Mucosa of stomach (tissue), 1 donor: ENCODE results near the gene USF1.
"Not testable (repeated sequence)": the region's sequence is repeated elsewhere in the genome, so short reads cannot be mapped to it uniquely, and the experiment has no call there.

Source experiments
- H3K27me3 ChIP-seq: one replicate; pipeline ENCODE4 v1.7.0; 2013; ENCODE audit warnings: mild to moderate bottlenecking, low read length; ENCODE audit not compliant: control insufficient read depth, insufficient read depth
- H3K36me3 ChIP-seq: one replicate; pipeline ENCODE4 v1.7.0; 2013; ENCODE audit warnings: low read length; ENCODE audit not compliant: control insufficient read depth, insufficient read depth
- H3K4me1 ChIP-seq: one replicate; pipeline ENCODE4 v1.7.0; 2013; ENCODE audit warnings: mild to moderate bottlenecking, low read length; ENCODE audit not compliant: control insufficient read depth, insufficient read depth
- H3K4me3 ChIP-seq: one replicate; pipeline ENCODE4 v1.7.0; 2013; ENCODE audit warnings: low read length
- H3K9ac ChIP-seq: one replicate; pipeline ENCODE4 v1.7.0; 2013; ENCODE audit warnings: mild to moderate bottlenecking, low read length, moderate library complexity
- H3K9me3 ChIP-seq: one replicate; pipeline ENCODE4 v1.7.0; 2013; ENCODE audit warnings: mild to moderate bottlenecking, low read length, moderate library complexity; ENCODE audit not compliant: control insufficient read depth
- donor health status: Pancreatic carcinoma.

USF1 gene

DNA sequence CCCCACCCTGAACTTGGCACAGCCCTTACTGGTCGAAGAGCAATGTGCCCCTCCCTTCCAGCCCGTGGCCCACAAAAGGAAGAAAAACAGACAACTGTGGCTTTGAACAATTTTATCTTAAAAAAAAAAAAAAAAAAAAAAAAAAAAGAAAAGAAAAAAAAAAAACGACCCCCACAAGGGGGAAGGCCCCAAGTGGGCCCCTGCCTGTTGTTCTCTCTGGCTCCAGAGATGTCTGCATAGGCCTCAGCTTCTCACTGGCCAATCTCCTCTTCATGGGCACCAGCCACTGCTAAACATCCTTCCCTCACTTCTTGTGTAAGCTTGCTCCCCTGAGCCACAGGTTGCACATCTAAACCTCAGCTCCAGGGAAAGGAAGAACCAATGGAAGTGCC is 6.6 kb downstream of the USF1 start:
- H3K4me3 ChIP-seq, result no peak overlapping the region
- H3K4me1 ChIP-seq, result peaks cover 14% of the 10 kb centered on the region
- H3K9me3 ChIP-seq, result no peaks in the 10 kb centered on the region
- no peaks in the 10 kb centered on the region for H3K27me3 ChIP-seq
- no peak overlapping the region for H3K9ac ChIP-seq
- H3K36me3 ChIP-seq, result peaks cover 23% of the 10 kb centered on the region

DNA sequence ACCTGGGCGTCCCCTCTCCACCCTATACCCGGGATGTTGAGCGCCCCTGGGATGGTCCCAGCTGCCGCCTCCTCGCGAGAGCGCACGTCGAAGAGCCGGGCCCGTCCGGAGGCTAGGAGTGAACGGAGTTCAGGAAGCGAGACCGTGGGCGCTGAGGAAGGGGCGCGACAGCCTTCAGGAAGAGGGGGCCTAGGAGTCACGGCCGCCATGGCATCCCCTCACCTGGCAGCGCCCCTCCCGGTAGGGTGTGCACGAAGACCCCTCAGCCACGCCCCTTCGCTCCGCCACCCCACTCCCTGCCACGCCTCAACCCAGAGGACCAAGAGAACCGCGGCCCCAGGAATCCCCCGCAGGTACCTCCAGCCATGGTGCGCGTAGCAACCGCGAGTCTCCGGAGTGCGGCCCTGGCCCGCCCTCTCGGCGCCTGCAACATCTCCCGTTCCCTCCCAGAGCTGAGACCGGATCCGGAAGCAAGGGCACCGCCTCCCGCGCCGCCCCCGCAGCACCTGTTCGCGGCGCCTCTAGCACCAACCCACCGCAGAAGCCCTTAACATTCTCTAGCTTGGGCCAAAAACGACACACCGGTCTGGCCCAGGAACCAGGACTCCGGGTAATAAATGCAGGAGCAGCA is 7.1 kb downstream of the USF1 start, which contains the start of gene TSTD1:
TSTD1 (minus strand) TSS at position 442 of the 631 bp plus-strand sequence; CDS start at position 367, 75 bp downstream.
- Histone ChIP-seq H3K36me3 (peaks cover 23% of the 10 kb centered on the region), H3K9me3 (no peaks in the 10 kb centered on the region), H3K9ac (peak within 1 kb of the TSS; percentile 76), H3K27me3 (no peaks in the 10 kb centered on the region), H3K4me1 (peaks cover 14% of the 10 kb centered on the region), H3K4me3 (peak within 1 kb of the TSS; percentile 61)

- peaks cover 18% of the 10 kb centered on the region for H3K4me1 ChIP-seq
- H3K36me3 ChIP-seq, result peaks cover 23% of the 10 kb centered on the region
- no peaks in the 10 kb centered on the region for H3K27me3 ChIP-seq
- peak overlapping the region; percentile 61 for H3K4me3 ChIP-seq
- peak overlapping the region; percentile 76 for H3K9ac ChIP-seq
- H3K9me3 ChIP-seq, result no peaks in the 10 kb centered on the region
Measured at GRCh38 chr1:161037661-161038522, 7.9 kb downstream of the USF1 start.

DNA sequence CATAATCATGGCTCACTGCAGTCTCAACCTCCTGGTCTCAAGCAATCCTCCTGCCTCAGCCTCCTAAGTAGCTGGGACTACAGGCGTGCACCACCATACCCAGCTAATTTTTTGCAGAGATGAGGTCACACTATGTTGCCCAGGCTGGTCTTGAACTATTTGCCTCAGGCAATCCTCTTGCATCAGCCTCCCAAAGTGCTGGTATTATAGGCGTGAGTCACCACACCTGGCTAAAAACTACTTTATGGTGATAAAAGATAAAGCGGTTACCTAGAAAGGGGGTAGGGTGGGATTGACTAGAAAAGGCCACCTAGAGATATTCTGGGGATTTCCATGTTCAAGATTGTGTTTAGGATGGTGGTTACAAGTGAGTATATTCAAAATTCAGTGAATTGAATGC is 12.0 kb downstream of the USF1 start:
- no peaks in the 10 kb centered on the region for H3K9me3 ChIP-seq
- H3K27me3 ChIP-seq, result no peaks in the 10 kb centered on the region
- no peak overlapping the region for H3K4me3 ChIP-seq
- no peaks in the 10 kb centered on the region for H3K36me3 ChIP-seq
- H3K9ac ChIP-seq, result no peak overlapping the region
- peaks cover 18% of the 10 kb centered on the region for H3K4me1 ChIP-seq

GRCh38 chr1:161032409-161032808 is 13.4 kb downstream of the USF1 start:
- peaks cover 9% of the 10 kb centered on the region for H3K4me1 ChIP-seq
- H3K9ac ChIP-seq, result no peak overlapping the region
- H3K36me3 ChIP-seq, result no peaks in the 10 kb centered on the region
- no peaks in the 10 kb centered on the region for H3K9me3 ChIP-seq
- H3K27me3 ChIP-seq, result no peaks in the 10 kb centered on the region
- no peak overlapping the region for H3K4me3 ChIP-seq

- Histone ChIP-seq H3K4me1 (peaks cover 9% of the 10 kb centered on the region), H3K9me3 (no peaks in the 10 kb centered on the region), H3K9ac (no peak overlapping the region), H3K36me3 (no peaks in the 10 kb centered on the region), H3K4me3 (no peak overlapping the region), H3K27me3 (no peaks in the 10 kb centered on the region)
Measured at GRCh38 chr1:161031874-161032273, 13.9 kb downstream of the USF1 start.

DNA sequence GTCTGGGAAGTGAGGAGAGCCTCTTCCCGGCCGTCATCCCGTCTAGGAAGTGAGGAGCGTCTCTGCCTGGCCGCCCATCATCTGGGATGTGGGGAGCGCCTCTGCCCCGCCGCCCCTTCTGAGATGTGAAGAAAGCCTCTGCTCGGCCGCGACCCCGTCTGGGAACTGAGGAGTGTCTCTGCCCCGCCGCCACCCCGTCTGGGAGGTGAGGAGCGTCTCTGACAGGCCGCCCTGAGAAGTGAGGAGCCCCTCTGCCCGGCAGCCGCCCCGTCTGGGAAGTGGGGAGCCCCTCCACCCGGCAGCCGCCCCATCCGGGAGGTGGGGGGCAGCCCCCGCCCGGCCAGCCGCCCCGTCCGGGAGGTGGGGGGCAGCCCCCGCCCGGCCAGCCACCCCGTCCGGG is 16.3 kb downstream of the USF1 start:
- not testable (repeated sequence) for H3K4me3 ChIP-seq, H3K9me3 ChIP-seq, H3K9ac ChIP-seq, H3K27me3 ChIP-seq, H3K4me1 ChIP-seq, H3K36me3 ChIP-seq

DNA sequence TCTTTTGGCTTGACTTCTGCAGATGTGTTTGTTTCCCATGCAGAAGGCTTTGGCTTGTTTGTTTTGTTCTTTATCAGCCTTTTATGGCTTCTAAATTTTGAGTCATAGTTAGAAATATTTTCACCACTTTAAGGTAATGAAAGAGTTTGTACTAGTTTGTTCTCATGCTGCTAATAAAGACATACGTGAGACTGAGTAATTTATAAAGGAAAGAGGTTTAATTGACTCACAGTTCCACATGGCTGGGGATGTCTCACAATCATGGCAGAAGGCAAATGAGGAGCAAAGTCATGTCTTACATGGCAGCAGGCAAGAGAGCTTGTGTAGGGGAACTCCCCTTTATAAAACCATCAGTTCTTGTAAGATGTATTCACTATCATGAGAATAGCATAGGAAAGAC is 18.8 kb downstream of the USF1 start:
- H3K27me3 ChIP-seq, H3K4me1 ChIP-seq, H3K9ac ChIP-seq, H3K4me3 ChIP-seq, H3K36me3 ChIP-seq, H3K9me3 ChIP-seq: not testable (repeated sequence)

- H3K4me1 ChIP-seq, result peaks cover 23% of the 10 kb centered on the region
- not testable (repeated sequence) for H3K36me3 ChIP-seq, H3K9me3 ChIP-seq, H3K27me3 ChIP-seq, H3K9ac ChIP-seq, H3K4me3 ChIP-seq
Measured at GRCh38 chr1:161022432-161022831, 23.3 kb downstream of the USF1 start.

- Histone ChIP-seq H3K27me3 (no peaks in the 10 kb centered on the region), H3K4me3 (peak overlapping the region; percentile 97), H3K9ac (peak overlapping the region; percentile 75), H3K36me3 (no peaks in the 10 kb centered on the region), H3K9me3 (no peaks in the 10 kb centered on the region), H3K4me1 (peaks cover 26% of the 10 kb centered on the region)
Measured at GRCh38 chr1:161021970-161022353, 23.8 kb downstream of the USF1 start.

DNA sequence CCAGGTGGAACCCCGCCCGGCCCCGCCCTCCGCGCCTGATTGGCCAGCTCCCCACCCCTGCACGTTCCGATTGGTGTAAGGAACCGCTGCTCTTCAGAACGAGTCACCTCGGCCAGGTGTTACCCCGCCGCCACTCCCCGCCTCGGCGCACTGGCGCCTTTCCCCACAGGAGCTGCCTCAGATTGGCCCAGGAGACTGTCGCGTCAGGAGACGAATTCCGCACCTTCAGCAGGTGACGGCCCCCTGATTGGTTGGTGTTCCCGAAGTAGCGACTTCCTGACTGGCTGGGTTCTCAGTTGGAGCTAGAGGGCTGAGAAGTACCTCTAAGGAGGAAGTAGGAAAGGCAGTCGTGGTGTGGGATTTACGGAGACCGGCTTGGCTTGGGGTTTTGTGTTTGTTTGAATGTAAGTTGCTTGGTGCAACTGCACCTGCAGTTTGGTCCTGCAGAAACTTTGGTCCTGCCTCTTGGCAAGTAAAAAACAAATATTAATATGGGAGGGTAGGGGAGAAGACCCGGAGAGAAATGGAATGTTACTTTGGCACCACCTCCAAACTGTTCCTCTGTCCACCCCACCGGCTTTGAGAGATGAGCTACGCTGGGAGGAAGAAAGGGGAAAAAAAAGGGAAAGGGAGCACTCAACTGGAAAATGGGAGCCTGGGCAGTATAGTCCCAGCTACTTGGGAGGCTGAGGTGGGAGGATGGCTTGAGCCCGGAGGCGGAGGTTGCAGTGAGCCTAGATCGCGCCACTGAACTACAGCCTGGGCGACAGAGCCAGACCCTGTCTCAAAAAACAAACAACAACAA is 24.4 kb downstream of the USF1 start:
- H3K4me1 ChIP-seq, result peaks cover 26% of the 10 kb centered on the region
- no peaks in the 10 kb centered on the region for H3K36me3 ChIP-seq
- no peaks in the 10 kb centered on the region for H3K9me3 ChIP-seq
- H3K9ac ChIP-seq, result peak overlapping the region; percentile 96
- no peaks in the 10 kb centered on the region for H3K27me3 ChIP-seq
- peak overlapping the region; percentile 97 for H3K4me3 ChIP-seq
